T-cell (primary cell): Measurements from ENCODE around the gene CTBP1. TPM values are rescaled to one million over a fixed set of nuclear protein-coding genes. Genes with fewer than 3 reads are reported as not detected.

ENCODE experiments used
- ATAC-seq, 4 experiments: fragments of 200-7000 bp in 3 of 4; fragments of 150-1000 bp in 1 of 4; cut with Tn5 transposase; replicated peaks in 1 of 4; 1 replicate in 3 of 4; 2 replicates in 1 of 4; pipeline ENCODE4 v1.10.0; 2021; ENCODE audit warnings: moderate library complexity in 3 of 4, mild to moderate bottlenecking in 2 of 4, moderate number of reproducible peaks in 1 of 4
- CTCF ChIA-PET, 2 donors: fragments of 300-600 bp; sonication (Branson Sonifier 250); formaldehyde crosslinking; loops; one replicate each; lab custom pipeline; 2022; ENCODE audit warnings: antibody characterized with exemption in 2 of 2; lab: Charles Lee
- POLR2A ChIA-PET, 2 donors: fragments of 300-600 bp; sonication (Branson Sonifier 250); formaldehyde crosslinking; loops; one replicate each; lab custom pipeline; 2022; ENCODE audit warnings: antibody characterized with exemption in 2 of 2; lab: Charles Lee
- DNase-seq, 35 experiments: peaks; one replicate each; pipeline versions ENCODE4 v3.0.0 to v3.0.0-alpha.2; 2013 to 2023
- H3K27ac ChIP-seq: one replicate; pipeline ENCODE4 v1.5.1; 2013; ENCODE audit warnings: low read length
- H3K27me3 ChIP-seq, 2 experiments: replicated peaks in 1 of 2; 1 replicate in 1 of 2; 2 replicates in 1 of 2; pipeline versions ENCODE4 v1.6.1 to v1.7.0; 2013; ENCODE audit warnings: low read length in 1 of 2, mixed read lengths in 1 of 2; ENCODE audit not compliant: control insufficient read depth in 2 of 2, insufficient read depth in 2 of 2; ENCODE audit errors: extremely low read depth in 1 of 2
- H3K36me3 ChIP-seq, 2 donors: 1 replicate in 1 of 2; 2 replicates in 1 of 2; pipeline versions ENCODE4 v1.6.1 to v1.7.0; 2013; ENCODE audit warnings: low read length in 1 of 2; ENCODE audit not compliant: control insufficient read depth in 2 of 2, insufficient read depth in 1 of 2; ENCODE audit errors: extremely low read depth in 1 of 2
- H3K4me1 ChIP-seq, 2 experiments: 1 replicate in 1 of 2; 2 replicates in 1 of 2; pipeline versions ENCODE4 v1.6.1 to v1.7.0; 2013; ENCODE audit warnings: low read length in 2 of 2, mixed read lengths in 1 of 2; ENCODE audit not compliant: insufficient read depth in 2 of 2, control insufficient read depth in 1 of 2; ENCODE audit errors: extremely low read depth in 1 of 2
- H3K4me3 ChIP-seq, 2 donors: 1 replicate in 1 of 2; 2 replicates in 1 of 2; pipeline versions ENCODE4 v1.5.1 to v1.7.0; 2013; ENCODE audit warnings: mild to moderate bottlenecking in 2 of 2, low read length in 1 of 2, moderate library complexity in 1 of 2; ENCODE audit not compliant: control insufficient read depth in 1 of 2; ENCODE audit errors: extremely low read depth in 1 of 2
- H3K9me3 ChIP-seq: 2 replicates; pipeline ENCODE4 v1.7.0; 2013
- H3K27ac Mint-ChIP-seq, 2 donors: one replicate each; pipeline ENCODE4 v1.8.0; 2020 to 2021; ENCODE audit warnings: mild to moderate bottlenecking in 2 of 2, mixed read lengths in 2 of 2
- H3K27me3 Mint-ChIP-seq, 2 donors: one replicate each; pipeline ENCODE4 v1.8.0; 2021 to 2022; ENCODE audit warnings: mixed read lengths in 2 of 2
- H3K36me3 Mint-ChIP-seq: one replicate; pipeline ENCODE4 v1.8.0; 2021; ENCODE audit warnings: mixed read lengths
- H3K4me1 Mint-ChIP-seq, 3 donors: one replicate each; pipeline ENCODE4 v1.8.0; 2020 to 2022; ENCODE audit warnings: mixed read lengths in 3 of 3, mild to moderate bottlenecking in 1 of 3
- H3K4me3 Mint-ChIP-seq, 3 donors: one replicate each; pipeline ENCODE4 v1.8.0; 2020 to 2022; ENCODE audit warnings: mild to moderate bottlenecking in 3 of 3, mixed read lengths in 3 of 3, moderate library complexity in 3 of 3
- H3K9me3 Mint-ChIP-seq, 3 donors: one replicate each; pipeline ENCODE4 v1.8.0; 2020 to 2022; ENCODE audit warnings: mixed read lengths in 3 of 3
- WGBS: methylation state at CpG from one replicate; pipeline ENCODE4 v1.1.5; 2013; ENCODE audit warnings: missing lambda C conversion rate; ENCODE audit not compliant: insufficient coverage; 5-methylcytosine and 5-hydroxymethylcytosine counted together
- total RNA-seq, 35 experiments: library from RNA in 6 of 35; stranded (reverse) in 6 of 35; fragments of 120-200 nt in 1 of 35; gene quantifications; one replicate each; pipeline versions ENCODE4 v1.2.1 to v1.2.4 and lab custom pipeline; 2013 to 2026

CTBP1 gene
- total RNA-seq, 5 donors from 2014 or later (not counting 1 experiment from before 2014, with no cell fraction given): 185 to 232 (median 207) TPM

- Histone ChIP-seq H3K27ac (peak overlapping the region; percentile 24), H3K4me1 (peaks cover 0 to 17% of the 10 kb centered on the region in 2 experiments), H3K36me3 (no peaks in the 10 kb centered on the region), H3K4me3 (no peak overlapping the region), H3K9me3 (peaks cover 4% of the 10 kb centered on the region), H3K27me3 (no peaks in the 10 kb centered on the region)
- ChIA-PET POLR2A (interaction anchor here in 1 of 2 donors (0.6 kb wide), 2 partner anchors 17 to 1158 kb away, joined by 3 read pairs; no protein-coding TSS in a partner anchor), CTCF (interaction anchor here in 1 of 2 donors (0.5 kb wide), 1 partner anchor 100 kb away, joined by 5 read pairs; no protein-coding TSS in a partner anchor)
- Mint-ChIP-seq H3K4me1 (peaks cover 22 to 30% (median 22%) of the 10 kb centered on the region in 3 donors), H3K36me3 (peaks cover 5% of the 10 kb centered on the region), H3K4me3 (no peak overlapping the region), H3K27ac (peak overlapping the region in 1 of 2 donors; percentile 4), H3K9me3 (peaks cover 0 to 4% (median 2%) of the 10 kb centered on the region in 3 donors), H3K27me3 (no peaks in the 10 kb centered on the region)
- peak in 26 of 35 experiments; percentile 12 to 72 (median 52) for DNase-seq
- peak; percentile 67 to 98 (median 70) for ATAC-seq
- no CpG with 5 or more reads among the region's 1 CpG for WGBS
Measured at GRCh38 chr4:1187182-1187581, 61.7 kb downstream of the CTBP1 start.

GRCh38 chr4:1183985-1184773 lies 64.8 kb downstream of the CTBP1 start:
- Histone ChIP-seq H3K27ac (peak overlapping the region; percentile 29), H3K4me1 (peaks cover 0 to 18% of the 10 kb centered on the region in 2 experiments), H3K27me3 (no peaks in the 10 kb centered on the region), H3K36me3 (no peaks in the 10 kb centered on the region), H3K4me3 (peak overlapping the region in 1 of 2 donors; percentile 6), H3K9me3 (peaks cover 5% of the 10 kb centered on the region)
- DNase-seq (peak in 1 of 35 experiments; percentile 50), ATAC-seq (peak in 1 of 4 experiments; percentile 31)
- H3K4me3 Mint-ChIP-seq: peak overlapping the region in 2 of 3 donors; percentile 35 to 45
- POLR2A ChIA-PET: no interaction called here
- CTCF ChIA-PET: interaction anchor here (0.5 to 1.9 kb wide), 8 partner anchors 11 to 1770 kb away, joined by 3 to 8 read pairs (median 5); no protein-coding TSS in a partner anchor
- no peaks in the 10 kb centered on the region for H3K27me3 Mint-ChIP-seq
- WGBS: 58% methylated on average over 2 of the region's 6 CpGs
- H3K36me3 Mint-ChIP-seq: peaks cover 19% of the 10 kb centered on the region
- H3K9me3 Mint-ChIP-seq: peaks cover 2 to 23% (median 9%) of the 10 kb centered on the region in 3 donors
- peaks cover 22 to 33% (median 22%) of the 10 kb centered on the region in 3 donors for H3K4me1 Mint-ChIP-seq
- peak overlapping the region in 1 of 2 donors; percentile 17 for H3K27ac Mint-ChIP-seq

GRCh38 chr4:1182313-1182712 lies 66.6 kb downstream of the CTBP1 start:
- ATAC-seq (no peak), DNase-seq (no peak)
- H3K36me3 ChIP-seq: no peaks in the 10 kb centered on the region
- H3K9me3 ChIP-seq: peaks cover 5% of the 10 kb centered on the region
- H3K27ac ChIP-seq: no peak overlapping the region
- H3K27me3 ChIP-seq: no peaks in the 10 kb centered on the region
- no peak overlapping the region for H3K27ac Mint-ChIP-seq
- ChIA-PET POLR2A (no interaction called here), CTCF (interaction anchor here in 1 of 2 donors (0.8 kb wide), 1 partner anchor 21 kb away, joined by 3 read pairs; no protein-coding TSS in a partner anchor)
- peaks cover 0 to 37% of the 10 kb centered on the region in 2 experiments for H3K4me1 ChIP-seq
- H3K9me3 Mint-ChIP-seq: peaks cover 2 to 23% (median 9%) of the 10 kb centered on the region in 3 donors
- H3K4me3 ChIP-seq: no peak overlapping the region
- H3K27me3 Mint-ChIP-seq: no peaks in the 10 kb centered on the region
- no peak overlapping the region for H3K4me3 Mint-ChIP-seq
- peaks cover 19% of the 10 kb centered on the region for H3K36me3 Mint-ChIP-seq
- peaks cover 19 to 28% (median 21%) of the 10 kb centered on the region in 3 donors for H3K4me1 Mint-ChIP-seq

- no peaks in the 10 kb centered on the region for H3K36me3 ChIP-seq
- peaks cover 2 to 23% (median 9%) of the 10 kb centered on the region in 3 donors for H3K9me3 Mint-ChIP-seq
- ChIA-PET POLR2A (no interaction called here), CTCF (no interaction called here)
- H3K27ac ChIP-seq: no peak overlapping the region
- H3K36me3 Mint-ChIP-seq: peaks cover 19% of the 10 kb centered on the region
- DNase-seq (no peak), ATAC-seq (no peak)
- H3K4me1 ChIP-seq: peaks cover 0 to 45% of the 10 kb centered on the region in 2 experiments
- peaks cover 10 to 23% (median 11%) of the 10 kb centered on the region in 3 donors for H3K4me1 Mint-ChIP-seq
- H3K9me3 ChIP-seq: peaks cover 5% of the 10 kb centered on the region
- no peaks in the 10 kb centered on the region for H3K27me3 Mint-ChIP-seq
- no peak overlapping the region for H3K27ac Mint-ChIP-seq
- no peak overlapping the region for H3K4me3 Mint-ChIP-seq
- H3K4me3 ChIP-seq: no peak overlapping the region
- H3K27me3 ChIP-seq: peaks cover 0 to 2% of the 10 kb centered on the region in 2 experiments
Measured at GRCh38 chr4:1180663-1181062, 68.3 kb downstream of the CTBP1 start.

GRCh38 chr4:1179976-1180375 lies 69.0 kb downstream of the CTBP1 start:
- no peak overlapping the region for H3K27ac ChIP-seq
- peaks cover 5% of the 10 kb centered on the region for H3K9me3 ChIP-seq
- H3K4me1 Mint-ChIP-seq: peaks cover 10 to 22% (median 11%) of the 10 kb centered on the region in 3 donors
- ChIA-PET POLR2A (no interaction called here), CTCF (interaction anchor here (0.6 to 1.3 kb wide), 4 partner anchors 12 to 570 kb away, joined by 3 to 8 read pairs (median 3); no protein-coding TSS in a partner anchor)
- DNase-seq (no peak), ATAC-seq (no peak)
- no peak overlapping the region for H3K4me3 ChIP-seq
- H3K9me3 Mint-ChIP-seq: peaks cover 2 to 23% (median 9%) of the 10 kb centered on the region in 3 donors
- H3K4me3 Mint-ChIP-seq: no peak overlapping the region
- no peak overlapping the region for H3K27ac Mint-ChIP-seq
- H3K36me3 Mint-ChIP-seq: peaks cover 19% of the 10 kb centered on the region
- H3K36me3 ChIP-seq: no peaks in the 10 kb centered on the region
- WGBS: no CpG with 5 or more reads among the region's 1 CpG
- peaks cover 0 to 43% of the 10 kb centered on the region in 2 experiments for H3K4me1 ChIP-seq
- H3K27me3 ChIP-seq: peaks cover 0 to 8% of the 10 kb centered on the region in 2 experiments
- H3K27me3 Mint-ChIP-seq: no peaks in the 10 kb centered on the region

- Histone ChIP-seq H3K4me1 (peaks cover 0 to 36% of the 10 kb centered on the region in 2 experiments), H3K27me3 (peaks cover 0 to 11% of the 10 kb centered on the region in 2 experiments), H3K36me3 (no peaks in the 10 kb centered on the region), H3K4me3 (no peak overlapping the region), H3K9me3 (peaks cover 5% of the 10 kb centered on the region), H3K27ac (no peak overlapping the region)
- Mint-ChIP-seq H3K27ac (no peak overlapping the region), H3K36me3 (peaks cover 19% of the 10 kb centered on the region), H3K9me3 (peaks cover 2 to 23% (median 9%) of the 10 kb centered on the region in 3 donors), H3K27me3 (no peaks in the 10 kb centered on the region), H3K4me1 (peaks cover 6 to 18% (median 7%) of the 10 kb centered on the region in 3 donors), H3K4me3 (no peak overlapping the region)
- CTCF ChIA-PET: interaction anchor here in 1 of 2 donors (1.3 kb wide), 1 partner anchor 11 kb away, joined by 3 read pairs; no protein-coding TSS in a partner anchor
- POLR2A ChIA-PET: no interaction called here
- 93% methylated on average over 7 of the region's 7 CpGs for WGBS
- DNase-seq (no peak), ATAC-seq (no peak)
Measured at GRCh38 chr4:1179089-1179441, 69.9 kb downstream of the CTBP1 start.
